ENCODE measurements around the gene NAPSA. TPM values are rescaled to one million over a fixed set of nuclear protein-coding genes. Genes with fewer than 3 reads are reported as not detected.
A peak's percentile ranks its signal among the peaks of the same experiment; 100 is the strongest.

The NAPSA gene
- total and polyA plus RNA-seq, 2 experiments from 2014 or later: 0.53 to 3.5 TPM

GRCh38 chr19:50371914-50372475, 6.6 kb upstream of the NAPSA start:
- Histone ChIP-seq H3K27me3 (no peaks in the 10 kb centered on the region), H3K9me3 (ENCODE audit: low read depth) (no peaks in the 10 kb centered on the region), H3K4me1 (ENCODE audit: low read depth) (no peaks in the 10 kb centered on the region), H3K36me3 (no peaks in the 10 kb centered on the region), H3K27ac (no peak overlapping the region), H3K4me3 (no peak overlapping the region)
- TF ChIP-seq CTCF (IDR thresholded peaks at IDR 0.05; ENCODE audit: low read depth, low read length): no peak
- no peak for DNase-seq (ENCODE audit: low read depth in 1 of 2, low spot score in 1 of 2)

DNA sequence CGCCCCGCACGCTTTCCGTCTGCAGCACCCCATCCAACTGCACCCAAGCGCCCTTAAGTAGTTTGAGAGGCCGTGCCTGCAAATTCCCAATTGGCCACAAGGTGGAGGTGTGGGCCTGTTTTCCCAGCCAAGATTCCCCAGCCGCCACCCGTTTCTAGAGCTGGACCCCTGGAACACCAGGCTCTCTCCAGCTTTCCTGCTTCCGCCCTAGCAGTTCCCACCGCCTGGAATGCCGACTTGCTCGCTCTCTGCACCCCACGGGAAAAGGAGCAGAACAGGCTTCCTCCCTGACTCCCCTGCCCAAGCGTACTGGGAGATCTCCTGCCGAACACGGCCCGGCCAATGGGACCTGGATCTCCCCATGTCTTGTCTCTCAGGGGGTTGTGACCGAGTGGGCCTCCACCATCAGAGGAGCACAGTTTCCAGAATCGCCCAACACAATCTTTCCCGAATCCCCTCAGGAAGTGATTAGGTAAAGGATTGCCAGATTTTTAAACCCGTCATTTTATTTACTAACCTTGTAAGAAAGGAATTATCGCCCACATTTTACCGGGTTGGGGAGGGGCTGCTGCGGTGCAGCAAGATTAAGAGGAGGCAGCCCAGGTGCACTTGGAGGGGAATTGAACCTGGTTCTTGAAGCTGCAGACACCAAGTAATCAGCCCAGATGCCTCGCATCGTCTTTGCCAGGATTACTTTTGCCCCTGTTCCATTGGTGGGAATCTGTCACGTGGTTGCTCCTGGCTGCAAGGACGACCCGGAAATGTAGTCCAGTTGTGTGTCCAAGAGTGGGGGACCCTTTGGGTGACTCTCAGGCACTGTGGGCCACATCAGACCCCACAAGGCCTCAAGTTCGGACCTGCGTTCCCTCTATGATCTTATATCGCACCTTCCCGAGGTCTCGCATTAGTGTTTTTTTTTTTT, 3.5 kb upstream of the NAPSA start:
- TF ChIP-seq CTCF (IDR thresholded peaks at IDR 0.05; ENCODE audit: low read depth, low read length): peak; percentile 82
- Histone ChIP-seq H3K4me3 (peak overlapping the region; percentile 48), H3K9me3 (ENCODE audit: low read depth) (no peaks in the 10 kb centered on the region), H3K27me3 (no peaks in the 10 kb centered on the region), H3K36me3 (no peaks in the 10 kb centered on the region), H3K27ac (peak overlapping the region; percentile 68), H3K4me1 (ENCODE audit: low read depth) (no peaks in the 10 kb centered on the region)
- peak; percentile 85 to 90 for DNase-seq (ENCODE audit: low read depth in 1 of 2, low spot score in 1 of 2)

DNA sequence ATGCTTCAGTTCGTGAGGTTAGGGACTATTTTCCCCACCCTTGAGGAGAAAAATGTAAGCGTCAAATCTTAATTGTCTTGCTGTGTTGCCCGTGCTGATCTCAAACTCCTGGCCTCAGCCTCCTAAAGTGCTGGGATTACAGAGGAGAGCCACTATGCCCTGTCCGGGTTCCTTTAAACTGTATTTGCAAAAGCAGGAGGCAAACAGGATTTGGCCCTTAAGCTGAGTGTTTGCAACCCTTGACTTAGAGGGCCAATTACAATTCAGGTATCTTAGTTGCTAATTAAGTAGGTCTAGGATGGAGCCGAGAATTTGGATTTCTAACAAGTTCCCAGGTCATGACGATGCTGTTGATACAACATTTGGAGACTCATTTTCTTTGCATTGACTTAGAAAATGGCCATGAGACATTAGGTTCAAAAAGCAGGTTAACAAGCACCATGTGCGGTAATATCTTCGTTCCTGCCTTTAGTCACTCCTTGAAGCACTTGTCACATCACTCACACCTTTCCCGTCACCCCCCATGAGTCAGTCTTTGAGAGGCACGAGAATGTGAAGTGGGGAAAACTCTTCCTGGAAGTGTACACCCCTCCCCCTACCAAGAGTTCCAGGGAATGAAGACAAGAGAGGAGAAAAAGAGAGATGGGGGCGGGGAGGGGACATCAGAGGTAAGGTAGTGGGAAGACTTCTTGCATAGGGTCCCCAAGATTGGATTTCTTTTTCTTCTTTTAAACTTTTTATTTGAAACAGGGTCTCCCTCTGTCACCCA, 2.6 kb downstream of the NAPSA start:
- no peak for TF ChIP-seq CTCF (IDR thresholded peaks at IDR 0.05; ENCODE audit: low read depth, low read length)
- peak in 1 of 2 donors; percentile 63 for DNase-seq (ENCODE audit: low read depth in 1 of 2, low spot score in 1 of 2)
- Histone ChIP-seq H3K27ac (peak overlapping the region; percentile 60), H3K27me3 (no peaks in the 10 kb centered on the region), H3K36me3 (no peaks in the 10 kb centered on the region), H3K4me3 (no peak overlapping the region), H3K4me1 (ENCODE audit: low read depth) (peaks cover 14% of the 10 kb centered on the region), H3K9me3 (ENCODE audit: low read depth) (no peaks in the 10 kb centered on the region)

DNA sequence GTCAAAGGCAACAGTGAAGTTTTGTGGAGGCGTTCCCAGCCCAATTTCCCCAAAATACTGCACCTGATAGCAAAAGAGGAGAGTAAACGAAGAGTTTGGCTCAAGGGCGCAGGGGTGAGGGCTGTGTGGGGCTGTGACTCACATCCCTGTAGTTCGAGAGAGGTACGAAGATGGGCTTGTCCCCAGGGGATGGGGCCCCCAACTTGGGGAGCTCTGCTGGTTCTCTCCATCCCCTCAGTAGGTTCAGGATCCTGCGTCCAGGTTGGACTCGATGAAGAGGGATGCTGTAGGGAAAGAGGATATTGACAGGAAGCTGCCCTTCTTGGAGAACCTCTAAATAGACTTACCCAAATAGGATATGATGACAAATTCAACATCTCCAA, 3.4 kb downstream of the NAPSA start:
- Histone ChIP-seq H3K27me3 (no peaks in the 10 kb centered on the region), H3K9me3 (ENCODE audit: low read depth) (no peaks in the 10 kb centered on the region), H3K27ac (no peak overlapping the region), H3K4me3 (no peak overlapping the region), H3K36me3 (no peaks in the 10 kb centered on the region), H3K4me1 (ENCODE audit: low read depth) (peaks cover 14% of the 10 kb centered on the region)
- no peak for TF ChIP-seq CTCF (IDR thresholded peaks at IDR 0.05; ENCODE audit: low read depth, low read length)
- DNase-seq (ENCODE audit: low read depth in 1 of 2, low spot score in 1 of 2): no peak

- no peak for TF ChIP-seq CTCF (IDR thresholded peaks at IDR 0.05; ENCODE audit: low read depth, low read length)
- no peak overlapping the region for H3K27ac ChIP-seq
- H3K9me3 ChIP-seq (ENCODE audit: low read depth): no peaks in the 10 kb centered on the region
- no peak overlapping the region for H3K4me3 ChIP-seq
- H3K36me3 ChIP-seq: no peaks in the 10 kb centered on the region
- H3K27me3 ChIP-seq: no peaks in the 10 kb centered on the region
- no peak for DNase-seq (ENCODE audit: low read depth in 1 of 2, low spot score in 1 of 2)
- peaks cover 14% of the 10 kb centered on the region for H3K4me1 ChIP-seq (ENCODE audit: low read depth)
These were observed 4.0 kb downstream of the NAPSA start for GRCh38 chr19:50361290-50362029.
